Left renal cortex interstitium (tissue), 4 donors: ENCODE measurements around the gene DNAJC13. TPM values are rescaled to one million over a fixed set of nuclear protein-coding genes. Genes with fewer than 3 reads are reported as not detected.

Source experiments
- DNase-seq, 4 donors: peaks; one replicate each; pipeline ENCODE4 v3.0.0-alpha.2; 2013; ENCODE audit warnings: low read depth in 4 of 4, low spot score in 2 of 4, missing footprints in 1 of 4
- polyA plus RNA-seq, 4 donors: library from polyadenylated mRNA; unstranded; fragments of 120-200 nt; gene quantifications; one replicate each; pipeline ENCODE4 v1.2.1, GENCODE V29; 2013; ENCODE audit not compliant: insufficient read length in 4 of 4

DNAJC13 gene
- polyA plus RNA-seq, 4 donors = 41.7 to 61.0 (median 49.1) TPM

GRCh38 chr3:132401255-132401654, 16.0 kb upstream of the DNAJC13 start:
- DNase-seq = no peak

GRCh38 chr3:132404276-132404675, 13.0 kb upstream of the DNAJC13 start:
- DNase-seq = no peak

- no peak for DNase-seq
Measured at GRCh38 chr3:132405188-132405587, 12.1 kb upstream of the DNAJC13 start.

- DNase-seq = no peak
Measured at GRCh38 chr3:132405609-132406299, 11.5 kb upstream of the DNAJC13 start.

GRCh38 chr3:132406587-132406986, 10.7 kb upstream of the DNAJC13 start:
- no peak for DNase-seq

- DNase-seq = no peak
Measured at GRCh38 chr3:132407025-132407424, 10.3 kb upstream of the DNAJC13 start.

GRCh38 chr3:132414841-132415240, 2.5 kb upstream of the DNAJC13 start:
- no peak for DNase-seq

GRCh38 chr3:132416161-132416560, 1.1 kb upstream of the DNAJC13 start:
- no peak for DNase-seq

GRCh38 chr3:132417695-132418411, 551 bp downstream of the DNAJC13 start:
- peak; percentile 30 to 62 (median 57) for DNase-seq

GRCh38 chr3:132418916-132419315, 1.6 kb downstream of the DNAJC13 start:
- no peak for DNase-seq

GRCh38 chr3:132421832-132422231, 4.5 kb downstream of the DNAJC13 start:
- no peak for DNase-seq

GRCh38 chr3:132422531-132422930, 5.2 kb downstream of the DNAJC13 start:
- no peak for DNase-seq

GRCh38 chr3:132432639-132433038, 15.3 kb downstream of the DNAJC13 start:
- DNase-seq = no peak

- DNase-seq = no peak
Measured at GRCh38 chr3:132433121-132433520, 15.8 kb downstream of the DNAJC13 start.

GRCh38 chr3:132435224-132435910, 18.1 kb downstream of the DNAJC13 start:
- DNase-seq = no peak

- no peak for DNase-seq
Measured at GRCh38 chr3:132435911-132436425, 18.7 kb downstream of the DNAJC13 start.

GRCh38 chr3:132443421-132443820, 26.1 kb downstream of the DNAJC13 start:
- no peak for DNase-seq

- no peak for DNase-seq
Measured at GRCh38 chr3:132444383-132444782, 27.1 kb downstream of the DNAJC13 start.

- DNase-seq = peak in 1 of 4 donors; percentile 15
Measured at GRCh38 chr3:132445817-132446216, 28.5 kb downstream of the DNAJC13 start.

- DNase-seq = peak in 1 of 4 donors; percentile 23
Measured at GRCh38 chr3:132448216-132448961, 31.1 kb downstream of the DNAJC13 start.

GRCh38 chr3:132456136-132456535, 38.8 kb downstream of the DNAJC13 start:
- no peak for DNase-seq
